ENCODE results near the gene GPX4.

- TF ChIP-seq POLR2A (IDR thresholded peaks at IDR 0.05) (no peak), CTCF (IDR thresholded peaks at IDR 0.05) (no peak), EP300 (IDR thresholded peaks at IDR 0.05) (no peak)
These were observed 43.3 kb downstream of the GPX4 start for GRCh38 chr19:1146858-1147780.

All from suprapubic skin (tissue), 3 donors.